ENCODE measurements around the gene SLC25A27. TPM values are rescaled to one million over a fixed set of nuclear protein-coding genes. Genes with fewer than 3 reads are reported as not detected.

Gene SLC25A27
- total RNA-seq, 1 experiment from 2014 or later: 10.7 TPM

GRCh38 chr6:46612645-46613044 lies 40.1 kb upstream of the SLC25A27 start:
- Histone ChIP-seq H3K36me3 (ENCODE audit: control insufficient read depth in 1 of 2, insufficient read depth in 2 of 2, low read length in 2 of 2) (no peaks in the 10 kb centered on the region), H3K9me3 (ENCODE audit: control insufficient read depth in 1 of 2, insufficient read depth in 1 of 2, low read depth in 1 of 2, low read length in 2 of 2) (no peaks in the 10 kb centered on the region), H3K79me2 (ENCODE audit: insufficient read depth, low read length) (no peaks in the 10 kb centered on the region), H3K9me2 (ENCODE audit: insufficient read depth) (no peaks in the 10 kb centered on the region), H3K4me3 (replicated peaks in 1 of 2; ENCODE audit: low read depth in 1 of 2, low read length in 2 of 2) (no peak overlapping the region), H3K9ac (ENCODE audit: low read length) (no peak overlapping the region), H3K27me3 (ENCODE audit: insufficient read depth, low read length) (no peaks in the 10 kb centered on the region), H2AFZ (ENCODE audit: low read depth, low read length, poor library complexity, severe bottlenecking) (no peak overlapping the region), H3K4me1 (ENCODE audit: control insufficient read depth in 1 of 2, insufficient read depth in 2 of 2, low read length in 2 of 2) (no peaks in the 10 kb centered on the region), H4K20me1 (ENCODE audit: insufficient read depth) (no peaks in the 10 kb centered on the region), H3K4me2 (ENCODE audit: low read length) (no peak overlapping the region), H3K27ac (ENCODE audit: low read depth, low read length) (no peak overlapping the region)
- ChIA-PET CTCF (no interaction called here), POLR2A (no interaction called here), RAD21 (ENCODE audit: low non-redundant PET in 1 of 2, low total read pairs in 2 of 2, uncharacterized antibody in 2 of 2, unreplicated experiment in 2 of 2) (no interaction called here)
- DNase-seq (ENCODE audit: low read depth, low spot score) (no peak), ATAC-seq (no peak)
- BruUV-seq (replicated peaks): no TSS peak
- intact Hi-C loops (cut with micrococcal nuclease): no loop called here
- no peak for TF ChIP-seq POLR2AphosphoS5 (IDR thresholded peaks at IDR 0.05; ENCODE audit: low read depth, low read length)
- TF ChIP-seq TCF7L2 (IDR thresholded peaks at IDR 0.05; ENCODE audit: borderline replicate concordance, extremely low read depth, insufficient read depth, insufficient read length): no peak
- TF ChIP-seq ZFX (IDR thresholded peaks at IDR 0.05): no peak
- no peak for TF ChIP-seq RAD21 (IDR thresholded peaks at IDR 0.05; ENCODE audit: low read depth)
- no peak for TF ChIP-seq SP1 (IDR thresholded peaks at IDR 0.05; ENCODE audit: low read depth)
- no peak for TF ChIP-seq REST (IDR thresholded peaks at IDR 0.05; ENCODE audit: low read depth)
- TF ChIP-seq FOSL1 (IDR thresholded peaks at IDR 0.05; ENCODE audit: low read depth): no peak
- no peak for TF ChIP-seq EGR1 (IDR thresholded peaks at IDR 0.05; ENCODE audit: low read depth)
- TF ChIP-seq ELF1 (IDR thresholded peaks at IDR 0.05; ENCODE audit: borderline replicate concordance, low read depth): no peak
- no peak for TF ChIP-seq ZBTB33 (IDR thresholded peaks at IDR 0.05; ENCODE audit: extremely low read depth, insufficient replicate concordance, low read length)
- TF ChIP-seq CTCF (IDR thresholded peaks at IDR 0.05 in 2 of 3, conservative IDR thresholded peaks at IDR 0.05 in 1 of 3; ENCODE audit: borderline replicate concordance in 1 of 3, insufficient read depth in 1 of 3, low read depth in 2 of 3, low read length in 2 of 3): no peak
- TF ChIP-seq CEBPB (IDR thresholded peaks at IDR 0.05; ENCODE audit: low read depth): no peak
- TF ChIP-seq ZNF274 (IDR thresholded peaks at IDR 0.05; ENCODE audit: low read depth, low read length): no peak
- TF ChIP-seq SIN3A (IDR thresholded peaks at IDR 0.05; ENCODE audit: low read depth): no peak
- no peak for TF ChIP-seq ATF3 (IDR thresholded peaks at IDR 0.05)
- no peak for TF ChIP-seq YY1 (IDR thresholded peaks at IDR 0.05; ENCODE audit: extremely low read depth, insufficient replicate concordance, low read depth, low read length)
- TF ChIP-seq MAX (IDR thresholded peaks at IDR 0.05): no peak
- no peak for TF ChIP-seq POLR2A (IDR thresholded peaks at IDR 0.05; ENCODE audit: borderline replicate concordance, extremely low read depth, insufficient read depth, insufficient read length)
- TF ChIP-seq EZH2phosphoT487 (IDR thresholded peaks at IDR 0.05; ENCODE audit: borderline replicate concordance): no peak

All from HCT116 (cell line).